Measurements from ENCODE around the gene AP1S3. TPM values are rescaled to one million over a fixed set of nuclear protein-coding genes. Genes with fewer than 3 reads are reported as not detected.
"Not testable (repeated sequence)": the region's sequence is repeated elsewhere in the genome, so short reads cannot be mapped to it uniquely, and the experiment has no call there.

Gene AP1S3
- 3.0 TPM for total RNA-seq

DNA sequence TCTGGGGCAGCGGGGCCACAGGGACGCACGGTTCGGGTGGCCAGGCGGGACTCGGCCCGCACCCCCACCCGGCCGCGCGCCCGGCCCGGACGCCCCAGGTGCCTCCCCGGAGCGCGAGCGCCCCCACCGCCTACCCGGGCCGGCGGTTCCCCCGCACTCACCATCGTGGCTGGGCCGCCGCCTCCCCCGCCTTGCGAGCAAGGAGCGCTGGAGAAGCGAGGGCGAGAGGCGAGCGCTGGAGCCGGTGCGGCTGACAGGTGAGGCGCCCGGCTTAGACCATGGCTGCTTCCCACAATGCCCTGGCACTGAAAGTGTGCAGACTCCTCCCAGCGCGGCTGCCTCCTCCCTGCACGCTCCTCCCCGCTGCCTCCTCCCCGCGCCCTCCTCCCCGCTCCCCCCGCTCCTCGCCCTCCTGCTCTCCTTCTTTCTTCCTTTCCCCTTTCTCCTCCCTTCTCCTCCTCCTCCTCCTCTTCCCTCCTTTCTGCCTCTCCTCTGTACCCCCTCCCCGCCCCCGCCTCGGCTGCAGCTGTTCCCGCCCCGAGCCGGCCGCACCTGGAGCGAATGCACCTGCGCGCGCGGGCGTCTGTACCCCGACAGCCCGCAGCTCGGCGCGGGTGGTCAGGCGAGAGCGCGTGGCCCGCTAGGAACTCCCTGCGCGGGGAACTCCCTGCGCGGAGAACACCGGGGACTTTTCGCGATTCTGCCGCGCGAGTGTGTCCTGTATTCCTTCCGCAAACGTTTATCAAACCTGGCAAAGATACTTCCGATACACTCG, at the start of gene AP1S3:
Gene AP1S3, minus strand, starts transcription at position 296 of the 775 bp plus-strand sequence. Its CDS starts 132 bp downstream, at position 164.
- peak; percentile 73 for DNase-seq

- DNase-seq, result peak; percentile 45
These were observed 49.7 kb upstream of the AP1S3 start for GRCh38 chr2:223887127-223887526.

GRCh38 chr2:223886726-223887125, 49.3 kb upstream of the AP1S3 start:
- no peak for DNase-seq

- no peak for DNase-seq
These were observed 47.0 kb upstream of the AP1S3 start for GRCh38 chr2:223884399-223884798.

DNA sequence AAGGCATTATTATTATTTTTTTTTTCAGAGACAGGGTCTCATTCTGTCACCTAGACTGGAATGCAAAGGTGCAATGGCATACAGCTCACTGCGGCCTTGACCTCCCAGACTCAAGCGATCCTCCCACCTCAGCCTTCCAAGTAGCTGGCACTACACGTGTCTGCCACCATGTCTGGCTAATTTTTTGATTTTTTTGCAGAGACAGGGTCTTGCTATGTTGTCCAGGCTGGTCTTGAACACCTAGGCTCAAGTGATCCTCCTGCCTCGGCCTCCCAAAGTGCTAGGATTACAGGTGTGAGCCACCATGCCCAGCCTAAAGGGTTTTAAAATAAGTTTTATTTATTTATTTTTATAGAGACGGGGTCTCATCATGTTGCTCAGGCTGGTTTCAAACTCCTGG, 45.3 kb upstream of the AP1S3 start:
- DNase-seq, result no peak

- DNase-seq, result no peak
These were observed 43.4 kb upstream of the AP1S3 start for GRCh38 chr2:223880796-223881195.

GRCh38 chr2:223877721-223878410, 40.5 kb upstream of the AP1S3 start:
- DNase-seq, result no peak

- no peak for DNase-seq
These were observed 36.3 kb upstream of the AP1S3 start for GRCh38 chr2:223873672-223874071.

- DNase-seq, result not testable (repeated sequence)
These were observed 35.4 kb upstream of the AP1S3 start for GRCh38 chr2:223872772-223873171.

DNA sequence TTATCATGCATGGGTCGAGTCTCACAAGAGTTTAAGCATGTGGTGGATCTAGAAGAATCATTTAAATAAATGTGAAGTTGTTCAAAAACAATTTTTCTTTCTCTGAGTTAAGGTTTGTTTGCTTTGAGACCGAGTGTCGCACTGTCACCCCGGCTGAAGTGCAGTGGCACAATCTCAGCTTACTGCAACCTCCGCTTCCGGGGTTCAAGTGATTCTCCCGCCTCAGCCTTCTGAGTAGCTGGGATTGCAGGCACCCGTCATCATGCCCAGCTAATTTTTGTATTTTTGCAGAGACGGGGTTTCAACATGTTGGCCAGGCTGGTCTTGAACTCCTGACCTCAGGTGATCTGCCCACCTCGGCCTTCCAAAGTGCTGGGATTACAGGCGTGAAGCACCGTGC, 34.3 kb upstream of the AP1S3 start:
- not testable (repeated sequence) for DNase-seq

DNA sequence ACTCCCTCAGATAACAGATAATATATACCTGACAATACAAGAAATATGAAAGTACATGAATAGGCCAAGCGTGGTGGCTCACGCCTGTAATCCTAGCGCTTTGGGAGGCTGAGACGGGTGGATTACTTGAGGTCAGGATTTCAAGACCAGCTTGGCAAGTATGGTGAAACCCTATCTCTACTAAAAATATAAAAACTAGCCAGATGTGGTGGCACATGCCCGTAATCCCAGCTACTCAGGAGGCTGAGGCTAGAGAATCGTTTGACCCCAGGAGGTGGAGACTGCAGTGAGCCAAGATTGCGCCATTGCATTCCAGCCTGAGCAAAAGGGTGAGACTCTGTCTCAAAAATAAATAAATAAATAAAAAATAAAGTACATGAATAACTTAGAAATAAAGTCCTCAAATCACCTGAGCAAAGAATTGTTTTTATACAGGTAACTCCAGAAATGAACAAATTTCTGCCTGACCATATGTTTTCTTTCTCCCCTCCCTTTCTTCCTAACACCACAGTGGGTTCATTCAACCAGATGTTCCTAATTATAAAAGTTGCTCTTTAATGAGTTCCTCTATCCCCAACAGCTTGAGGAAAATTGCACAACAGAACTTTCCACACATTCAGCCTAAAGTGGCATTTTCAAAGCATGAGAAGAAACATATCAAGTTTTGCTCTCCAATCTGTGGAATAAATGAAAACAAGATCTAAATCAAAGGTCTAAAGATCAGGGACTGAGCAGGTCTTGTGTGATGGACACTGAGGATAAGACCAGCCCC, 33.6 kb upstream of the AP1S3 start:
- no peak for DNase-seq

- peak; percentile 72 for DNase-seq
These were observed 30.6 kb upstream of the AP1S3 start for GRCh38 chr2:223868005-223868404.

DNA sequence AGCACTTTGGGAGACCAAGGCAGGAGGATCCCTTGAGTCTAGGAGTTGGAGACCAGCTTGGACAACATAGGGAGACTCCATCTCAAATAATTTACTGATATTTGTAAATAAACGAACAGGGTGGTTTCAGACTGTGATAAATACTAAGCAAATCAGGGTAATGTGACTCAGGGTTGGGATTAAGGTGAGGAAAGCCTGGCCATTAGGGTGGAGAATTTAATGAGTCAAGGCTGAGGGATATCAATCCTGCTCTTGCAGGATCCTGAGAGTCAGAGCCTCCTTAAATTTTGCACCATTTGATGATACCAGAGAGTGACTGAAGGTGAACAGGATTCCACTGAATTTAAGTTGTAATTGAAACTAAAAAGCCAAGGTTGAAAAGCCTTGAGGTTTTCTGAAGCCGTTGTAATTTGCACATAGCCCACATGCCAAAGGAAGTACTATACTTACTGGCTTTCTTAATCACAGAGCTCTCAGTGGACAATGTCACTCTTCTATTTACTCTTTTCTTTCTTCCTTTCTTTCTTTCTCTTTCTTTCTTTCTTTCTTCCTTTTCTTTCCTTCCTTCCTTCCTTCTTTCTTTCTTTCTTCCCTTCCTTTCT, 28.6 kb upstream of the AP1S3 start:
- no peak for DNase-seq

DNA sequence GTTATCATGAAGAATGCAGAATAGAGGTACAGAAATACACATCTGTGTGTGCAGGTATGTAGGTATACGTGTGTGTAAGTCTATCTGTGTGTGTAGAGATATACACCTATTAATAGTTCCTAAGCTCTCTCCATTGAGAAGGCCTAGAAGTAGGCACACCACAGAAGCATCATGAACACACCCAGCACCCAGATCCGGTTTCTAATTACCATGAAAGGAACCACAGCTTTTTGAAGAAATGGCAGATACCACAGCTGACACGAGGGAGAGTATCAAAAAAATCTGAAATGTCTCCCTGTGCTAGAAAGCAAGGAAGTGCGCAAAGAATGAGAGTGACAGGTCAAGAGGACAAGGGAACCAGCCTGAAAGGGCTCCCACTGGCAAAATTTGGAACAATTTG, 27.7 kb upstream of the AP1S3 start:
- DNase-seq, result no peak

GRCh38 chr2:223863491-223863890, 26.1 kb upstream of the AP1S3 start:
- DNase-seq, result no peak

GRCh38 chr2:223860809-223861738, 23.7 kb upstream of the AP1S3 start:
- DNase-seq, result no peak

DNA sequence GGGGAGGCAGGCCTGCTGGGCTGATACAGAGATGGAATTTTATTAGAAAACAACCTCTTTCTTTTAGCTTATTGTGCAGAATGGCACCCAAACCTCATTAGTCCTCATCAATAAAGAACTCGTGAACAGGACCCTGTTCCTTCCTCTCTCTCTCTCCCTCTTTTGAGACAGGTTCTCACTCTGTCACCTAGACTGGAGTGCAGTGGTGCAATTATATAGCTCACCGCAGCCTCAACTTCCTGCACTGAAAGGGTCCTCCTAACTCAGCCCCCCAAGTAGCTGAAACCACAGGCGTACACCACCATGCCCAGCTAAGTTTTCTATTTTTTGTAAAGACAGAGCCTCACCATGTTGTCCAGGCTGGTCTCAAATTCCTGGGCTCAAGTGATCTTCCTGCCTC, 21.7 kb upstream of the AP1S3 start:
- DNase-seq, result no peak

DNA sequence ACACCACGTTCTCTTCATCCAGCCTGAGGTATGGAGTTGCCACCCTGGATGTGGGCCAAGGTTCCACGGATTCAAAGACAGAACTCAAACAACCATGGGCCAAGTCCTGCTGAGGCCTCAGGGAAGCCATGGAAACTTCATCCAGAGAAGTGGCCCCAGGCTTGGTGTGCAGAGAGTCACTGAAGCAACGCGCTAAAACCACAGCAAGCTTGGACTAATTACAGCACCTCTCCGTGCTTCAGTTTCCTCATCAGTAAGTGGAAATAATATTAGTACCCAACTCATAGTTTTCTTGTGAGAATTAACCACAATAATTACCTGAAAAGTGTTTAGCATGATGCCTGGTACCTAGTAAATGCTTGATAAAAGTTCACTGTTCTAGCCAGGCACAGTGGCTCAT, 19.2 kb upstream of the AP1S3 start:
- no peak for DNase-seq

- DNase-seq, result no peak
These were observed 18.6 kb upstream of the AP1S3 start for GRCh38 chr2:223856021-223856420.

DNA sequence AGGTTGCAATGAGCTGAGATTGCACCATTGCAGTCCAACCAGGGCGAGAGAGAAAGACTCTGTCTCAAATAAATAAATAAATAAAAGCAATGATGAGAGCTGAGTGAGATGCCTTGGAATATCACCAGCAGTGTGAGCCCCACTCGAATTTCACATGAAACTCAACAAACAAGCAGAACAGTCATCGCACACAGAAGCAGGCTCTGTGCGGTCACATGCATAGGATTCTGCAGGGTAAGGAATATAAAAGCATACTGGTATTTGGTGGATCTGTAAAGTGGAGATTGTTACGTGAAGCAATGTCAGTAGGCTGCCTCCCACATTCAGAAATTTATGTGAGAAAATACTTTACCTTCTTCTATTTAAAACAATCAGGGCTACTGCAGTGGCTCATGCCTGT, 18.0 kb upstream of the AP1S3 start:
- no peak for DNase-seq

DNA sequence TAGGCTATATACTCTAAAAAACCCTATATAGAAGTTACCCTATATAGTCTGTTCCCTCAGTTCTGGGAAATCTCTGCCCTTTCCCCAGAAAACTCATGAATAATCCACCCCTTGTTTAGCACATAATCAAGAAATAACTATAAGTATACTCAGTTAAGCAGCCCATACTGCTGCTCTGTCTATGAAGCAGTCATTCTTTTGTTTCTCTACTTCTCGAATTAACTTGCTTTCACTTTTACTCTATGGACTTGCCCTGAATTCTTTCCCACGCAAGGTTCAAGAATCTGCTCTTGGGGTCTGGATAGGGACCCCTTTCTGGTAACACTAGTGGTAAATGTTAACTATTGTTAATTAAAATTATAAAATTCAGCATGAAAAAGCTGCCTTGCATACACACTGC, 17.4 kb upstream of the AP1S3 start:
- no peak for DNase-seq
